ENCODE data around the gene STK32B. TPM values are rescaled to one million over a fixed set of nuclear protein-coding genes. Genes with fewer than 3 reads are reported as not detected.
"Not testable (repeated sequence)": the region's sequence is repeated elsewhere in the genome, so short reads cannot be mapped to it uniquely, and the experiment has no call there.

Gene STK32B
- total RNA-seq, 8 experiments from 2014 or later: 1.8 to 25.1 (median 4.7) TPM

GRCh38 chr4:5420266-5420665, 369.0 kb downstream of the STK32B start:
- no peak for ATAC-seq (replicated peaks in 6 of 8)
- Histone ChIP-seq H3K4me1 (replicated peaks in 1 of 2) (no peaks in the 10 kb centered on the region), H3K4me3 (no peak overlapping the region), H3K27ac (no peak overlapping the region)
- in situ Hi-C loops (cut with MboI; ENCODE audit: low pct_unique_long_range_greater_than_20kb in 2 of 9, low sequenced_read_pairs in 9 of 9, unreplicated experiment in 9 of 9): loop anchor here in 1 of 9 experiments (25.0 kb wide), 1 partner anchor 192 kb away; no protein-coding TSS in a partner anchor
- 60 to 100% (median 71%) methylated on average over 1 to 5 of the region's 6 CpGs; no CpG with 5 or more reads in 5 of the 10 experiments for WGBS, 10 experiments

GRCh38 chr4:5421416-5421815, 370.1 kb downstream of the STK32B start:
- in situ Hi-C loops (cut with MboI; ENCODE audit: low pct_unique_long_range_greater_than_20kb in 2 of 9, low sequenced_read_pairs in 9 of 9, unreplicated experiment in 9 of 9): loop anchor here in 1 of 9 experiments (25.0 kb wide), 1 partner anchor 191 kb away; no protein-coding TSS in a partner anchor
- no peak overlapping the region for H3K4me3 ChIP-seq
- no peak overlapping the region for H3K27ac ChIP-seq
- ATAC-seq (replicated peaks in 6 of 8): no peak
- no peaks in the 10 kb centered on the region for H3K4me1 ChIP-seq (replicated peaks in 1 of 2)
- 43 to 100% (median 94%) methylated on average over 1 to 2 of the region's 3 CpGs; no CpG with 5 or more reads in 6 of the 10 experiments for WGBS, 10 experiments

GRCh38 chr4:5422195-5422594, 370.9 kb downstream of the STK32B start:
- ATAC-seq (replicated peaks in 6 of 8): peak in 3 of 8 experiments; percentile 57 to 93 (median 89)
- Histone ChIP-seq H3K27ac (no peak overlapping the region), H3K4me3 (no peak overlapping the region), H3K4me1 (replicated peaks in 1 of 2) (no peaks in the 10 kb centered on the region)
- in situ Hi-C loops (cut with MboI; ENCODE audit: low pct_unique_long_range_greater_than_20kb in 2 of 9, low sequenced_read_pairs in 9 of 9, unreplicated experiment in 9 of 9): loop anchor here in 1 of 9 experiments (25.0 kb wide), 1 partner anchor 190 kb away; no protein-coding TSS in a partner anchor
- 0 to 71% (median 49%) methylated on average over 1 to 2 of the region's 2 CpGs; no CpG with 5 or more reads in 4 of the 10 experiments for WGBS, 10 experiments

GRCh38 chr4:5423670-5424069, 372.4 kb downstream of the STK32B start:
- in situ Hi-C loops (cut with MboI; ENCODE audit: low pct_unique_long_range_greater_than_20kb in 2 of 9, low sequenced_read_pairs in 9 of 9, unreplicated experiment in 9 of 9): loop anchor here in 1 of 9 experiments (25.0 kb wide), 1 partner anchor 189 kb away; no protein-coding TSS in a partner anchor

GRCh38 chr4:5424211-5424610, 372.9 kb downstream of the STK32B start:
- no peak for ATAC-seq (replicated peaks in 6 of 8)
- H3K4me3 ChIP-seq: no peak overlapping the region
- H3K4me1 ChIP-seq (replicated peaks in 1 of 2): no peaks in the 10 kb centered on the region
- H3K27ac ChIP-seq: no peak overlapping the region
- 0 to 83% (median 80%) methylated on average over 1 to 2 of the region's 3 CpGs; no CpG with 5 or more reads in 7 of the 10 experiments for WGBS, 10 experiments
- in situ Hi-C loops (cut with MboI; ENCODE audit: low pct_unique_long_range_greater_than_20kb in 2 of 9, low sequenced_read_pairs in 9 of 9, unreplicated experiment in 9 of 9): loop anchor here in 1 of 9 experiments (25.0 kb wide), 1 partner anchor 188 kb away; no protein-coding TSS in a partner anchor

More at GRCh38 chr4:5423670-5424069, 372.4 kb downstream of the STK32B start:
- no peak overlapping the region for H3K27ac ChIP-seq
- 0 to 92% (median 70%) methylated on average over 1 to 2 of the region's 6 CpGs; no CpG with 5 or more reads in 6 of the 10 experiments for WGBS, 10 experiments
- H3K4me3 ChIP-seq: no peak overlapping the region
- ATAC-seq (replicated peaks in 6 of 8): no peak
- H3K4me1 ChIP-seq (replicated peaks in 1 of 2): no peaks in the 10 kb centered on the region

GRCh38 chr4:5424901-5425300, 373.6 kb downstream of the STK32B start:
- H3K27ac ChIP-seq: no peak overlapping the region
- 63 to 80% (median 80%) methylated on average over 3 to 4 of the region's 8 CpGs; no CpG with 5 or more reads in 7 of the 10 experiments for WGBS, 10 experiments
- no peak overlapping the region for H3K4me3 ChIP-seq
- in situ Hi-C loops (cut with MboI; ENCODE audit: low pct_unique_long_range_greater_than_20kb in 2 of 9, low sequenced_read_pairs in 9 of 9, unreplicated experiment in 9 of 9): loop anchor here in 1 of 9 experiments (25.0 kb wide), 1 partner anchor 187 kb away; no protein-coding TSS in a partner anchor
- no peaks in the 10 kb centered on the region for H3K4me1 ChIP-seq (replicated peaks in 1 of 2)
- no peak for ATAC-seq (replicated peaks in 6 of 8)

- no peak for ATAC-seq (replicated peaks in 6 of 8)
- in situ Hi-C loops (cut with MboI; ENCODE audit: low pct_unique_long_range_greater_than_20kb in 2 of 9, low sequenced_read_pairs in 9 of 9, unreplicated experiment in 9 of 9): no loop called here
- H3K4me1 ChIP-seq (replicated peaks in 1 of 2): no peaks in the 10 kb centered on the region
These were observed 378.5 kb downstream of the STK32B start for GRCh38 chr4:5429747-5430146.

GRCh38 chr4:5433196-5433595, 381.9 kb downstream of the STK32B start:
- Histone ChIP-seq H3K27ac (no peak overlapping the region), H3K4me1 (replicated peaks in 1 of 2) (no peaks in the 10 kb centered on the region), H3K4me3 (no peak overlapping the region)
- 42 to 93% (median 80%) methylated on average over 1 to 4 of the region's 5 CpGs; no CpG with 5 or more reads in 2 of the 10 experiments for WGBS, 10 experiments
- ATAC-seq (replicated peaks in 6 of 8): no peak
- in situ Hi-C loops (cut with MboI; ENCODE audit: low pct_unique_long_range_greater_than_20kb in 2 of 9, low sequenced_read_pairs in 9 of 9, unreplicated experiment in 9 of 9): no loop called here

More at GRCh38 chr4:5429747-5430146, 378.5 kb downstream of the STK32B start:
- Histone ChIP-seq H3K4me3 (no peak overlapping the region), H3K27ac (no peak overlapping the region)

- no peak overlapping the region for H3K27ac ChIP-seq
- in situ Hi-C loops (cut with MboI; ENCODE audit: low pct_unique_long_range_greater_than_20kb in 2 of 9, low sequenced_read_pairs in 9 of 9, unreplicated experiment in 9 of 9): no loop called here
- H3K4me1 ChIP-seq (replicated peaks in 1 of 2): no peaks in the 10 kb centered on the region
- H3K4me3 ChIP-seq: no peak overlapping the region
- no peak for ATAC-seq (replicated peaks in 6 of 8)
- 23 to 72% (median 56%) methylated on average over 2 to 4 of the region's 5 CpGs; no CpG with 5 or more reads in 5 of the 10 experiments for WGBS, 10 experiments
These were observed 383.9 kb downstream of the STK32B start for GRCh38 chr4:5435201-5435600.

GRCh38 chr4:5435823-5436222, 384.5 kb downstream of the STK32B start:
- in situ Hi-C loops (cut with MboI; ENCODE audit: low pct_unique_long_range_greater_than_20kb in 2 of 9, low sequenced_read_pairs in 9 of 9, unreplicated experiment in 9 of 9): no loop called here
- H3K4me3 ChIP-seq: no peak overlapping the region
- no peak for ATAC-seq (replicated peaks in 6 of 8)
- H3K4me1 ChIP-seq (replicated peaks in 1 of 2): no peaks in the 10 kb centered on the region
- H3K27ac ChIP-seq: no peak overlapping the region
- 36 to 100% (median 80%) methylated on average over 1 to 3 of the region's 4 CpGs; no CpG with 5 or more reads in 3 of the 10 experiments for WGBS, 10 experiments

- Histone ChIP-seq H3K4me1 (replicated peaks in 1 of 2) (peaks cover 19 to 24% of the 10 kb centered on the region in 2 donors), H3K27ac (peak overlapping the region in 1 of 2 donors; percentile 20), H3K4me3 (peak overlapping the region in 2 of 5 donors; percentile 10 to 22)
- ATAC-seq (replicated peaks in 6 of 8); in situ Hi-C loops (cut with MboI; ENCODE audit: low pct_unique_long_range_greater_than_20kb in 2 of 9, low sequenced_read_pairs in 9 of 9, unreplicated experiment in 9 of 9): not testable (repeated sequence)
- WGBS, 10 experiments: 0 to 80% (median 67%) methylated on average over 1 of the region's 31 CpGs; no CpG with 5 or more reads in 7 of the 10 experiments
These were observed 392.9 kb downstream of the STK32B start for GRCh38 chr4:5443976-5444802.

GRCh38 chr4:5444918-5445517, 393.7 kb downstream of the STK32B start:
- Histone ChIP-seq H3K4me3 (no peak overlapping the region), H3K27ac (no peak overlapping the region), H3K4me1 (replicated peaks in 1 of 2) (peaks cover 19 to 24% of the 10 kb centered on the region in 2 donors)
- in situ Hi-C loops (cut with MboI; ENCODE audit: low pct_unique_long_range_greater_than_20kb in 2 of 9, low sequenced_read_pairs in 9 of 9, unreplicated experiment in 9 of 9): no loop called here
- ATAC-seq (replicated peaks in 6 of 8): no peak
- WGBS, 10 experiments: 60 to 100% (median 93%) methylated on average over 1 to 9 of the region's 10 CpGs; no CpG with 5 or more reads in 1 of the 10 experiments

Data from motor neuron (in vitro differentiated cells).